ENCODE results near the gene ATOH8. TPM values are rescaled to one million over a fixed set of nuclear protein-coding genes. Genes with fewer than 3 reads are reported as not detected.

The ATOH8 gene
- total and polyA plus RNA-seq, 11 donors: 11.8 to 103 (median 19.0) TPM

GRCh38 chr2:85787282-85787980, 33.6 kb downstream of the ATOH8 start:
- Histone ChIP-seq H3K9me3 (no peaks in the 10 kb centered on the region), H3K4me3 (no peak overlapping the region), H3K36me3 (peaks cover 0 to 44% (median 22%) of the 10 kb centered on the region in 9 donors), H3K4me1 (peaks cover 12 to 59% (median 27%) of the 10 kb centered on the region in 12 donors), H3K27me3 (no peaks in the 10 kb centered on the region), H3K27ac (no peak overlapping the region)
- DNase-seq (peak in 3 of 5 donors; percentile 10 to 36 (median 18)), ATAC-seq (no peak)
- intact Hi-C loops (cut with DNase I): no loop called here
- 80 to 95% (median 88%) methylated on average over 5 to 8 of the region's 8 CpGs for WGBS, 4 donors
- TF ChIP-seq POLR2A (IDR thresholded peaks at IDR 0.05): no peak

- Histone ChIP-seq H3K4me3 (no peak overlapping the region), H3K9me3 (no peaks in the 10 kb centered on the region), H3K4me1 (peaks cover 17 to 65% (median 33%) of the 10 kb centered on the region in 12 donors), H3K27ac (no peak overlapping the region), H3K27me3 (no peaks in the 10 kb centered on the region), H3K36me3 (peaks cover 0 to 39% (median 22%) of the 10 kb centered on the region in 9 donors)
- DNase-seq: peak in 1 of 5 donors; percentile 4
- no peak for ATAC-seq
- 93 to 96% (median 95%) methylated on average over 6 of the region's 6 CpGs for WGBS, 4 donors
- TF ChIP-seq CTCF (IDR thresholded peaks at IDR 0.05) (no peak), POLR2A (IDR thresholded peaks at IDR 0.05) (no peak)
- intact Hi-C loops (cut with DNase I): no loop called here
Measured at GRCh38 chr2:85787981-85788340, 34.2 kb downstream of the ATOH8 start.

GRCh38 chr2:85788603-85789002, 34.8 kb downstream of the ATOH8 start:
- peaks cover 19 to 71% (median 39%) of the 10 kb centered on the region in 12 donors for H3K4me1 ChIP-seq
- H3K27me3 ChIP-seq: no peaks in the 10 kb centered on the region
- ATAC-seq (no peak), DNase-seq (peak in 2 of 5 donors; percentile 17 to 37)
- no peak overlapping the region for H3K4me3 ChIP-seq
- WGBS, 4 donors: 75 to 98% (median 79%) methylated on average over 2 to 3 of the region's 3 CpGs
- H3K27ac ChIP-seq: no peak overlapping the region
- H3K36me3 ChIP-seq: peaks cover 0 to 39% (median 22%) of the 10 kb centered on the region in 9 donors
- H3K9me3 ChIP-seq: no peaks in the 10 kb centered on the region
- TF ChIP-seq POLR2A (IDR thresholded peaks at IDR 0.05): no peak
- no peak for TF ChIP-seq CTCF (IDR thresholded peaks at IDR 0.05)
- intact Hi-C loops (cut with DNase I): no loop called here

- H3K27ac ChIP-seq: no peak overlapping the region
- no peaks in the 10 kb centered on the region for H3K9me3 ChIP-seq
- DNase-seq (no peak), ATAC-seq (no peak)
- TF ChIP-seq CTCF (IDR thresholded peaks at IDR 0.05) (no peak), POLR2A (IDR thresholded peaks at IDR 0.05) (no peak)
- H3K27me3 ChIP-seq: no peaks in the 10 kb centered on the region
- no peak overlapping the region for H3K4me3 ChIP-seq
- 53 to 88% (median 77%) methylated on average over 5 of the region's 5 CpGs for WGBS, 4 donors
- intact Hi-C loops (cut with DNase I): no loop called here
- peaks cover 0 to 34% (median 22%) of the 10 kb centered on the region in 9 donors for H3K36me3 ChIP-seq
- peaks cover 22 to 74% (median 46%) of the 10 kb centered on the region in 12 donors for H3K4me1 ChIP-seq
Measured at GRCh38 chr2:85789271-85789670, 35.5 kb downstream of the ATOH8 start.

Measured in heart left ventricle (tissue), 16 donors.